Measurements from ENCODE around the gene TRAFD1. TPM values are rescaled to one million over a fixed set of nuclear protein-coding genes. Genes with fewer than 3 reads are reported as not detected.
A peak's percentile ranks its signal among the peaks of the same experiment; 100 is the strongest.

TRAFD1 gene
- total and polyA plus RNA-seq, 9 of the 15 experiments (the other 6 are each of a cell fraction or from before 2014, with no cell fraction given): 41.3 to 85.5 (median 54.5) TPM

- TSS peak; percentile 9 for BruUV-seq (replicated peaks)
- POLR2A ChIA-PET: interaction anchor here (0.6 to 1.3 kb wide), 5 partner anchors 8 to 180 kb away, joined by 3 to 8 read pairs (median 3); no protein-coding TSS in a partner anchor
These were observed 38.1 kb upstream of the TRAFD1 start for GRCh38 chr12:112087055-112087850.

More at GRCh38 chr12:112087055-112087850, 38.1 kb upstream of the TRAFD1 start:
- Histone ChIP-seq H4K20me1 (replicated peaks; ENCODE audit: control insufficient read depth, insufficient read depth, low read length) (no peaks in the 10 kb centered on the region; the same call in 1 of the 2 replicates), H3K27me3 (ENCODE audit: control insufficient read depth in 2 of 2, insufficient read depth in 2 of 2, low read length in 2 of 2) (no peaks in the 10 kb centered on the region), H3K4me1 (replicated peaks in 1 of 2; ENCODE audit: control insufficient read depth in 2 of 2, insufficient read depth in 2 of 2, low read length in 2 of 2) (no peaks in the 10 kb centered on the region), H3K27ac (ENCODE audit: extremely low read depth, low read depth, low read length) (no peak overlapping the region), H3K9ac (ENCODE audit: insufficient read depth in 1 of 2, low read depth in 2 of 2, low read length in 2 of 2) (no peak overlapping the region), H3K9me3 (replicated peaks; ENCODE audit: control insufficient read depth, insufficient read depth, low read depth, low read length) (no peaks in the 10 kb centered on the region), H2AFZ (ENCODE audit: low read depth, low read length) (no peak overlapping the region), H3K36me3 (ENCODE audit: control insufficient read depth, insufficient read depth, low read length) (peaks cover 87% of the 10 kb centered on the region), H3K79me2 (ENCODE audit: control insufficient read depth, insufficient read depth, low read length) (peaks cover 59% of the 10 kb centered on the region), H3K4me3 (no peak overlapping the region), H3K4me2 (ENCODE audit: insufficient read depth, low read length) (no peak overlapping the region), H3K9me1 (ENCODE audit: control insufficient read depth, insufficient read depth, low read length) (no peaks in the 10 kb centered on the region)
- ATAC-seq: peak; percentile 43; the same call in 1 of the 3 replicates
- in situ Hi-C loops (cut with MboI): no loop called here
- intact Hi-C loops (cut with micrococcal nuclease): no loop called here
- no peak for DNase-seq (ENCODE audit: extremely low read depth in 1 of 4, low spot score in 3 of 4)
- peak; percentile 35 for FAIRE-seq
- TF ChIP-seq ZNF668 (CRISPR knock-in tag; IDR thresholded peaks at IDR 0.05) (no peak), ELF4 (CRISPR knock-in tag; IDR thresholded peaks at IDR 0.05) (no peak), FUS (optimal IDR thresholded peaks at IDR 0.05; ENCODE audit: low read depth, low read length) (no peak), CTBP1 (IDR thresholded peaks at IDR 0.05; ENCODE audit: borderline replicate concordance) (no peak), XRCC3 (IDR thresholded peaks at IDR 0.05) (no peak), ZFP91 (CRISPR knock-in tag; IDR thresholded peaks at IDR 0.05) (no peak), NR2C1 (IDR thresholded peaks at IDR 0.05) (no peak), NR2C1 (tag; IDR thresholded peaks at IDR 0.05) (no peak), ZNF445 (CRISPR knock-in tag; IDR thresholded peaks at IDR 0.05; ENCODE audit: low read depth) (no peak), ZC3H11A (IDR thresholded peaks at IDR 0.05; ENCODE audit: low read depth, low read length) (no peak), HCFC1 (IDR thresholded peaks at IDR 0.05; ENCODE audit: low read depth, low read length) (no peak), ZNF785 (CRISPR knock-in tag; IDR thresholded peaks at IDR 0.05) (no peak), GATA2 (CRISPR knock-in tag; IDR thresholded peaks at IDR 0.05) (no peak), ZNF311 (CRISPR knock-in tag; IDR thresholded peaks at IDR 0.05) (no peak), ZNF436 (CRISPR knock-in tag; IDR thresholded peaks at IDR 0.05) (no peak), NONO (IDR thresholded peaks at IDR 0.05; ENCODE audit: low read depth in 2 of 2, low read length in 1 of 2) (no peak), ZNF224 (CRISPR knock-in tag; IDR thresholded peaks at IDR 0.05) (no peak)
- CTCF ChIA-PET (ENCODE audit: low intra/inter-chr PET ratio): no interaction called here
- 97% methylated on average over 2 of the region's 2 CpGs for WGBS (ENCODE audit: insufficient coverage, low coverage, missing lambda C conversion rate)
